GM18511 (cell line): Measurements from ENCODE around the gene LRRFIP1.
"Not testable (repeated sequence)": the region's sequence is repeated elsewhere in the genome, so short reads cannot be mapped to it uniquely, and the experiment has no call there.

Experiments
- ATAC-seq: cut with Tn5 transposase; IDR thresholded peaks from one replicate; pipeline ENCODE4 v1.9.1; 2021; ENCODE audit warnings: mild to moderate bottlenecking, moderate library complexity; ENCODE audit not compliant: unreplicated experiment

Gene LRRFIP1

GRCh38 chr2:237661270-237661669 lies 33.9 kb downstream of the LRRFIP1 start:
- no peak for ATAC-seq

- ATAC-seq, result no peak
Observed at GRCh38 chr2:237661799-237662328, 34.5 kb downstream of the LRRFIP1 start.

GRCh38 chr2:237662671-237663093 lies 35.3 kb downstream of the LRRFIP1 start:
- no peak for ATAC-seq

- no peak for ATAC-seq
Observed at GRCh38 chr2:237663517-237664110, 36.2 kb downstream of the LRRFIP1 start.

GRCh38 chr2:237664151-237664550 lies 36.8 kb downstream of the LRRFIP1 start:
- ATAC-seq, result no peak

GRCh38 chr2:237665713-237666143 lies 38.3 kb downstream of the LRRFIP1 start:
- no peak for ATAC-seq

GRCh38 chr2:237666606-237667005 lies 39.2 kb downstream of the LRRFIP1 start:
- no peak for ATAC-seq

- not testable (repeated sequence) for ATAC-seq
Observed at GRCh38 chr2:237667050-237667576, 39.7 kb downstream of the LRRFIP1 start.

- ATAC-seq, result no peak
Observed at GRCh38 chr2:237667893-237668292, 40.5 kb downstream of the LRRFIP1 start.

GRCh38 chr2:237668440-237668839 lies 41.1 kb downstream of the LRRFIP1 start:
- ATAC-seq, result no peak

- ATAC-seq, result no peak
Observed at GRCh38 chr2:237669283-237669627, 41.9 kb downstream of the LRRFIP1 start.

GRCh38 chr2:237669628-237670392 lies 42.4 kb downstream of the LRRFIP1 start:
- ATAC-seq, result peak; percentile 72

- ATAC-seq, result no peak
Observed at GRCh38 chr2:237670641-237671040, 43.3 kb downstream of the LRRFIP1 start.

GRCh38 chr2:237671466-237672138 lies 44.2 kb downstream of the LRRFIP1 start:
- ATAC-seq, result no peak

GRCh38 chr2:237672731-237673129 lies 45.3 kb downstream of the LRRFIP1 start:
- no peak for ATAC-seq

- peak; percentile 35 for ATAC-seq
Observed at GRCh38 chr2:237673130-237674001, 46.0 kb downstream of the LRRFIP1 start.

GRCh38 chr2:237674731-237675276 lies 47.4 kb downstream of the LRRFIP1 start:
- ATAC-seq, result peak; percentile 86

- ATAC-seq, result no peak
Observed at GRCh38 chr2:237675316-237675715, 47.9 kb downstream of the LRRFIP1 start.

- no peak for ATAC-seq
Observed at GRCh38 chr2:237680702-237681478, 53.5 kb downstream of the LRRFIP1 start.
